ENCODE measurements around the gene CHRND. TPM values are rescaled to one million over a fixed set of nuclear protein-coding genes. Genes with fewer than 3 reads are reported as not detected.

CHRND gene
- total RNA-seq, 1 donor from 2014 or later, result not detected

- Histone ChIP-seq H3K36me3 (no peaks in the 10 kb centered on the region), H3K27me3 (no peaks in the 10 kb centered on the region), H3K4me3 (no peak within 1 kb of the TSS), H3K4me1 (no peaks in the 10 kb centered on the region), H3K9me3 (no peaks in the 10 kb centered on the region), H3K27ac (no peak within 1 kb of the TSS)
- no peak for TF ChIP-seq CTCF (IDR thresholded peaks at IDR 0.05)
- intact Hi-C loops (cut with DNase I), result no loop called here
- DNase-seq (ENCODE audit: low spot score in 2 of 2), result no peak
Measured at GRCh38 chr2:232539298-232540231, 13.6 kb downstream of the CHRND start, which contains the start of gene CHRNG. TSS of gene CHRNG (plus strand) at chr2:232539692. CDS start at chr2:232539748, 56 bp downstream.

GRCh38 chr2:232540441-232541041 is 14.6 kb downstream of the CHRND start:
- intact Hi-C loops (cut with DNase I), result no loop called here
- Histone ChIP-seq H3K27me3 (no peaks in the 10 kb centered on the region), H3K4me3 (no peak overlapping the region), H3K27ac (no peak overlapping the region), H3K4me1 (no peaks in the 10 kb centered on the region), H3K9me3 (no peaks in the 10 kb centered on the region), H3K36me3 (no peaks in the 10 kb centered on the region)
- TF ChIP-seq CTCF (IDR thresholded peaks at IDR 0.05), result no peak
- no peak for DNase-seq (ENCODE audit: low spot score in 2 of 2)

- intact Hi-C loops (cut with DNase I), result no loop called here
- Histone ChIP-seq H3K4me3 (no peak overlapping the region), H3K27me3 (no peaks in the 10 kb centered on the region), H3K27ac (no peak overlapping the region), H3K4me1 (no peaks in the 10 kb centered on the region), H3K9me3 (no peaks in the 10 kb centered on the region), H3K36me3 (no peaks in the 10 kb centered on the region)
- DNase-seq (ENCODE audit: low spot score in 2 of 2), result no peak
- no peak for TF ChIP-seq CTCF (IDR thresholded peaks at IDR 0.05)
Measured at GRCh38 chr2:232541195-232541960, 15.4 kb downstream of the CHRND start.

- DNase-seq (ENCODE audit: low spot score in 2 of 2), result no peak
- no peaks in the 10 kb centered on the region for H3K9me3 ChIP-seq
- H3K36me3 ChIP-seq, result peaks cover 0 to 2% of the 10 kb centered on the region in 2 donors
- no peaks in the 10 kb centered on the region for H3K4me1 ChIP-seq
- no peaks in the 10 kb centered on the region for H3K27me3 ChIP-seq
- no peak overlapping the region for H3K4me3 ChIP-seq
- TF ChIP-seq CTCF (IDR thresholded peaks at IDR 0.05), result no peak
- intact Hi-C loops (cut with DNase I), result no loop called here
- H3K27ac ChIP-seq, result no peak overlapping the region
Measured at GRCh38 chr2:232541961-232542714, 16.2 kb downstream of the CHRND start.

Data from ascending aorta (tissue), 2 donors.